Vagina (tissue), 2 donors: ENCODE data around the gene GNB1L.

Source experiments
- CTCF ChIP-seq, 3 experiments: fragments of 450-650 bp in 2 of 3; fragments of 200-600 bp in 1 of 3; sonication (generic) in 1 of 3; IDR thresholded peaks; one replicate each; pipeline ENCODE4 v1.5.1; 2017 to 2019; ENCODE audit warnings: antibody characterized with exemption in 3 of 3, mild to moderate bottlenecking in 2 of 3, moderate library complexity in 2 of 3
- POLR2A ChIP-seq, 2 donors: fragments of 450-650 bp; IDR thresholded peaks; one replicate each; pipeline ENCODE4 v1.6.1; 2017; ENCODE audit warnings: antibody characterized with exemption in 2 of 2, mild to moderate bottlenecking in 2 of 2, moderate library complexity in 2 of 2

GRCh38 chr22:19824926-19825339, 29.7 kb downstream of the GNB1L start:
- no peak for TF ChIP-seq CTCF (IDR thresholded peaks at IDR 0.05)
- TF ChIP-seq POLR2A (IDR thresholded peaks at IDR 0.05): no peak
